Measurements from ENCODE around the gene HOXD10.

Gene HOXD10

GRCh38 chr2:176103742-176104315 is 12.7 kb upstream of the HOXD10 start:
- Mint-ChIP-seq H3K4me3 (no peak overlapping the region), H3K36me3 (ENCODE audit: low read depth) (no peaks in the 10 kb centered on the region), H3K4me1 (ENCODE audit: low read depth) (peaks cover 26% of the 10 kb centered on the region), H3K9me3 (no peaks in the 10 kb centered on the region), H3K27me3 (peaks cover 86% of the 10 kb centered on the region), H3K27ac (no peak overlapping the region)
- intact Hi-C loops (cut with micrococcal nuclease) = no loop called here

GRCh38 chr2:176104316-176105077 is 12.1 kb upstream of the HOXD10 start:
- no peak overlapping the region for H3K4me3 Mint-ChIP-seq

GRCh38 chr2:176105078-176105729 is 11.4 kb upstream of the HOXD10 start:
- H3K27ac Mint-ChIP-seq = no peak overlapping the region
- no peaks in the 10 kb centered on the region for H3K9me3 Mint-ChIP-seq
- peaks cover 26% of the 10 kb centered on the region for H3K4me1 Mint-ChIP-seq (ENCODE audit: low read depth)
- no peaks in the 10 kb centered on the region for H3K36me3 Mint-ChIP-seq (ENCODE audit: low read depth)
- H3K4me3 Mint-ChIP-seq = no peak overlapping the region
- peaks cover 86% of the 10 kb centered on the region for H3K27me3 Mint-ChIP-seq
- intact Hi-C loops (cut with micrococcal nuclease) = no loop called here

More at GRCh38 chr2:176104316-176105077, 12.1 kb upstream of the HOXD10 start:
- intact Hi-C loops (cut with micrococcal nuclease) = no loop called here
- H3K27ac Mint-ChIP-seq = no peak overlapping the region
- no peaks in the 10 kb centered on the region for H3K36me3 Mint-ChIP-seq (ENCODE audit: low read depth)
- H3K4me1 Mint-ChIP-seq (ENCODE audit: low read depth) = peaks cover 26% of the 10 kb centered on the region
- H3K27me3 Mint-ChIP-seq = peaks cover 86% of the 10 kb centered on the region
- no peaks in the 10 kb centered on the region for H3K9me3 Mint-ChIP-seq

GRCh38 chr2:176105730-176106580 is 10.6 kb upstream of the HOXD10 start:
- no peak overlapping the region for H3K4me3 Mint-ChIP-seq
- peaks cover 84% of the 10 kb centered on the region for H3K27me3 Mint-ChIP-seq
- intact Hi-C loops (cut with micrococcal nuclease) = no loop called here
- H3K36me3 Mint-ChIP-seq (ENCODE audit: low read depth) = no peaks in the 10 kb centered on the region
- no peak overlapping the region for H3K27ac Mint-ChIP-seq
- no peaks in the 10 kb centered on the region for H3K9me3 Mint-ChIP-seq
- H3K4me1 Mint-ChIP-seq (ENCODE audit: low read depth) = peaks cover 27% of the 10 kb centered on the region

DNA sequence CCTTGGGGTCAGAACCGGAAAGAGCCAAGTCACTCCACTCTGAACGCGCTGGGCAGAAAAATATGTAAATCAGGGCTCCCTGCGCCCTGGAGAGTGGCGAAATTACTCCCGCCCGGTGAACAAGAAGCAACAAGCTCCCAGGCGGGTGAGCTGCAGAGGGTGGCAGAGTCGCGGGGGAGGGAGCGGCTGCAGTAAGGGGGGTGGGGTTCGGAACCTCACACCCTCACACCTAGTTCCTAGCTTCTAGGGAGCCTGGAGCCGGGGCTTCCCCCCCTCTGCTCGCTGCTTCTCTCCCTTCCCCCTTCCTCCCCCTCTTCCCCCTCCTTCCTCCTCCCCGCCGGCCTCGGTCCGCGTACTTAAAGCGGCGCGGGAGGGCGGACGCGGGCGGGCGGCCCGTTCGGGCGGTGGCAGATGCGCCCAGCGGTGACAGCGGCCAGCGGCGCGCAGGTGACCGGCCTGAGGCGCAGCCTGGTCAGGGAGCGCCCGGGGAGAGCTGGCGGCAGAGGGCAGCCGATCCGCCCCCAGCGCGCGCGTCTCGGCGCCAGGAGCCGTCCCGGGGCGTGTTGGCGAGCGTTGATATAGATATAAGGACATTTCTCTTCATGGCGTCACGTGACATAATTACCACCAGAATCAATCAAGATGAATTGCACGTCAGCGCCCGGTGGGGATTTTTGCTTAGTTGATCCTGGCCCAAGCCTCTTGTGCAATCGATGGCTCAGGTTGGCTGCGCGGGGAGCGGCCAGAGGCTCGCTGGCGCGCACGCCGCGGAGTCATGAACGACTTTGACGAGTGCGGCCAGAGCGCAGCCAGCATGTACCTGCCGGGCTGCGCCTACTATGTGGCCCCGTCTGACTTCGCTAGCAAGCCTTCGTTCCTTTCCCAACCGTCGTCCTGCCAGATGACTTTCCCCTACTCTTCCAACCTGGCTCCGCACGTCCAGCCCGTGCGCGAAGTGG is 9.7 kb upstream of the HOXD10 start, which contains the start of gene HOXD11:
Gene HOXD11, plus strand, starts transcription at position 700 of the 959 bp plus-strand sequence. Its CDS starts 76 bp downstream, at position 776.
- Mint-ChIP-seq H3K36me3 (ENCODE audit: low read depth) (no peaks in the 10 kb centered on the region), H3K27me3 (peaks cover 84% of the 10 kb centered on the region), H3K27ac (no peak within 1 kb of the TSS), H3K9me3 (no peaks in the 10 kb centered on the region), H3K4me1 (ENCODE audit: low read depth) (peaks cover 31% of the 10 kb centered on the region), H3K4me3 (peak within 1 kb of the TSS; percentile 13)
- intact Hi-C loops (cut with micrococcal nuclease) = no loop called here

DNA sequence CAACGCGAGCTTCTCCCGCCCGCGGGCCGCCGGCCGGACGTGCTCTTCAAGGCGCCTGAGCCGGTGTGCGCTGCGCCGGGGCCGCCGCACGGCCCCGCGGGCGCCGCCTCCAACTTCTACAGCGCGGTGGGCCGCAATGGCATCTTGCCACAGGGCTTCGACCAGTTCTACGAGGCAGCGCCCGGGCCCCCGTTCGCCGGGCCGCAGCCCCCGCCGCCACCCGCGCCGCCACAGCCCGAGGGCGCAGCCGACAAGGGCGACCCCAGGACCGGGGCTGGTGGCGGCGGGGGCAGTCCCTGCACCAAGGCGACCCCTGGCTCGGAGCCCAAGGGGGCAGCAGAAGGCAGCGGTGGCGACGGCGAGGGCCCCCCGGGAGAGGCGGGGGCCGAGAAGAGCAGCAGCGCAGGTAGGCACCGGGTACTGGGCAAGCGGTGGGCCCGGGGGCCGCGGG is 8.8 kb upstream of the HOXD10 start:
- intact Hi-C loops (cut with micrococcal nuclease) = no loop called here
- Mint-ChIP-seq H3K27ac (no peak overlapping the region), H3K27me3 (peaks cover 84% of the 10 kb centered on the region), H3K36me3 (ENCODE audit: low read depth) (no peaks in the 10 kb centered on the region), H3K4me3 (no peak overlapping the region), H3K9me3 (no peaks in the 10 kb centered on the region), H3K4me1 (ENCODE audit: low read depth) (peaks cover 31% of the 10 kb centered on the region)

- no peak overlapping the region for H3K4me3 Mint-ChIP-seq
- H3K27me3 Mint-ChIP-seq = peaks cover 86% of the 10 kb centered on the region
- no peaks in the 10 kb centered on the region for H3K36me3 Mint-ChIP-seq (ENCODE audit: low read depth)
- intact Hi-C loops (cut with micrococcal nuclease) = no loop called here
- H3K9me3 Mint-ChIP-seq = no peaks in the 10 kb centered on the region
- peaks cover 29% of the 10 kb centered on the region for H3K4me1 Mint-ChIP-seq (ENCODE audit: low read depth)
- no peak overlapping the region for H3K27ac Mint-ChIP-seq
Observed at GRCh38 chr2:176109192-176109901, 7.2 kb upstream of the HOXD10 start.

DNA sequence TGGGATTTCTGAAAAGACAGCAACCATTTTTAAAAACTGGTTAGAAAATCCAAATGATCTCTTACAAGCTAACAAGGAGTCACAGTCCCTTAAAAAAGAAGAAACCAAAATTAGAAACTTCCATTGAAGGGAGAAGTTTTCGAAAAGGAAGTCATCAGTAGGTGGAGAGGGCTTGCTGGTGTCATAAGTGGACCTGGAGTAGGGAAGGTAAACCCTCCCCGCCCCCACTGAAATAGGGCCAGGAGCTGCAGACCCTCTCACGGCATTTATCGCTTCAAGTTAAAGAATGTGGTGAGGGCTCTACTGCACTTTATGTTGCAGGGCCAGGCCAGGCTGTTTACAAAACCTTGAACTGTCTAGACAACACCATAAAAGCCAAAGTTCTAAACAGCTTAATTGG is 6.6 kb upstream of the HOXD10 start:
- Mint-ChIP-seq H3K4me1 (ENCODE audit: low read depth) (peaks cover 23% of the 10 kb centered on the region), H3K4me3 (no peak overlapping the region), H3K27me3 (peaks cover 86% of the 10 kb centered on the region), H3K9me3 (no peaks in the 10 kb centered on the region), H3K36me3 (ENCODE audit: low read depth) (no peaks in the 10 kb centered on the region), H3K27ac (no peak overlapping the region)
- intact Hi-C loops (cut with micrococcal nuclease) = no loop called here

DNA sequence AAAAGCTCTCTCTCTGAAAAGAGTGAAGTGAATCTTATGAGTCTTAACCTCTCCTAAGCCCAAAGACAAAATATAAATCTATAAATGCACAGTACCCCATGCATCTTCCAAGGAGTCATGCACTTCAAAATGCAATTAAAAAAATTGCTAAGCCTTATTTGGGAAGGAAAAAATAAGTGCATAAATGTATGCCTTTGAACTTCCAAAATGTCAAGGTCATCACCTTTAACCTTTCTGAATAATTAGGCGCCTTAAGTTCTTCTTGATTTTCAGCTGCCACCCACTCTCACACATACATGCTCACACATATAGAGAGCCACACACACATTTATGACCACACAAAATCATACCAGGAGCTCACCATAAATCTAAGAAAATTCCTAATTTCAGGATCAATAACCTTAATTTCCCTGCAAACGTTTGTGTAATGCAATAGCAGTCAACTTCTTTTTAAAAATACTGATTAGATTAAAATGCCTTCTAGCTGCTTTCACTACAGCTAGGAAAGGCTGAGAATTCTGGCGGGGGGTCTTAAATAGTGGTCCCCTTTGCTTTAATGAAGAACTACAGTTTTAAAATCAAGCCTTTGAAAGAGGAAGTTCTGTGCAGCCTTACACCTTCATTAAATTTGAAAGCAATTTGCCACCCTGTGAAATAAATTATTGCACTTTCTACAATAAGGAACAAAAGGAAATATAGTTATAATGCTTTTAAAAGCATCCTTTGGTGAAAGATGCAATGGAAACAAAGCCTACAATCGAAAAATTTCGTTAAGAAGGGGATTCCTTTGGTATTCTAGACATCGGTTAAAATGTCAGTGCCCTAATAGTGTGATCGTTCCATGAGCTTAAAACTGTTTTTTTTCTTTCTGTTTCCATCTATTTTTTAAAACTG is 5.9 kb upstream of the HOXD10 start:
- Mint-ChIP-seq H3K4me3 (no peak overlapping the region), H3K4me1 (ENCODE audit: low read depth) (peaks cover 16% of the 10 kb centered on the region), H3K9me3 (no peaks in the 10 kb centered on the region), H3K27ac (no peak overlapping the region), H3K27me3 (peaks cover 84% of the 10 kb centered on the region), H3K36me3 (ENCODE audit: low read depth) (no peaks in the 10 kb centered on the region)
- intact Hi-C loops (cut with micrococcal nuclease) = no loop called here

- intact Hi-C loops (cut with micrococcal nuclease) = no loop called here
- H3K27me3 Mint-ChIP-seq = peaks cover 84% of the 10 kb centered on the region
- H3K36me3 Mint-ChIP-seq (ENCODE audit: low read depth) = no peaks in the 10 kb centered on the region
- H3K27ac Mint-ChIP-seq = no peak overlapping the region
- H3K9me3 Mint-ChIP-seq = no peaks in the 10 kb centered on the region
- peaks cover 11% of the 10 kb centered on the region for H3K4me1 Mint-ChIP-seq (ENCODE audit: low read depth)
- no peak overlapping the region for H3K4me3 Mint-ChIP-seq
Observed at GRCh38 chr2:176111309-176111663, 5.3 kb upstream of the HOXD10 start.

DNA sequence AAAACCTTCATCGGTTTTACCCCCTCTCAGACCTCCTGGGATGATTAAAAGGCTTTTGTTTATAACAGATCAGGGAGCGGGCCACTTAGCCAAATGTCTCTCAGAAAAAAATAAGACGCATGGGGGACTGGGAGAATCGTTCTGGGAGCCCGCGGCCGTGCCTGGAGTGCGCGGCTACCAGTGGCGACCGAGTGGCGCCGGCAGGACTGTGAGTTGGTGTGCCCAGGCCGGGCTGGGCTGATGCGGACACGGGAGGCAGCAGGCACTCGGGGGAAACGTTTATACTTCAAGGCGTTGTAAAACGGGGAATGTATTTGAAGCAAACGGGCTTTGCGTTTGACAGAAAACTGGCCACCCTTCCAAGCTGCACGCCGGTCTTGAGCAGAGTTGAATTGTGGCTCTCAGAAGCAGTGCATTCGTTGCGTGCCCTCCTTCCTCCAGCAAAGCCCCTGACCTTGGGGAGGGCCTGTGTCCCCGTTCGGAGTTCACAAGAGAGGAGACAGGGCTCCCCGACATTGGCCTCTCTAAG is 4.7 kb upstream of the HOXD10 start:
- H3K4me1 Mint-ChIP-seq (ENCODE audit: low read depth) = peaks cover 9% of the 10 kb centered on the region
- H3K9me3 Mint-ChIP-seq = no peaks in the 10 kb centered on the region
- H3K27ac Mint-ChIP-seq = no peak overlapping the region
- H3K36me3 Mint-ChIP-seq (ENCODE audit: low read depth) = no peaks in the 10 kb centered on the region
- H3K4me3 Mint-ChIP-seq = no peak overlapping the region
- intact Hi-C loops (cut with micrococcal nuclease) = no loop called here
- peaks cover 87% of the 10 kb centered on the region for H3K27me3 Mint-ChIP-seq
